DMS53 treated with DMSO at 0.1 percent for 48 hours (cell line): Measurements from ENCODE around the gene MCHR1.

Experiments used
- DNase-seq: peaks from one replicate; lab custom pipeline; 2025; ENCODE audit not compliant: unreplicated experiment; lab: John Stamatoyannopoulos, UW

Gene MCHR1, protein sequence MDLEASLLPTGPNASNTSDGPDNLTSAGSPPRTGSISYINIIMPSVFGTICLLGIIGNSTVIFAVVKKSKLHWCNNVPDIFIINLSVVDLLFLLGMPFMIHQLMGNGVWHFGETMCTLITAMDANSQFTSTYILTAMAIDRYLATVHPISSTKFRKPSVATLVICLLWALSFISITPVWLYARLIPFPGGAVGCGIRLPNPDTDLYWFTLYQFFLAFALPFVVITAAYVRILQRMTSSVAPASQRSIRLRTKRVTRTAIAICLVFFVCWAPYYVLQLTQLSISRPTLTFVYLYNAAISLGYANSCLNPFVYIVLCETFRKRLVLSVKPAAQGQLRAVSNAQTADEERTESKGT

GRCh38 chr22:40679249-40679963, at the start of gene MCHR1:
Gene MCHR1, plus strand, starts transcription at chr22:40679484. Its CDS starts 169 bp downstream, at chr22:40679653.
- no peak for DNase-seq

DNA sequence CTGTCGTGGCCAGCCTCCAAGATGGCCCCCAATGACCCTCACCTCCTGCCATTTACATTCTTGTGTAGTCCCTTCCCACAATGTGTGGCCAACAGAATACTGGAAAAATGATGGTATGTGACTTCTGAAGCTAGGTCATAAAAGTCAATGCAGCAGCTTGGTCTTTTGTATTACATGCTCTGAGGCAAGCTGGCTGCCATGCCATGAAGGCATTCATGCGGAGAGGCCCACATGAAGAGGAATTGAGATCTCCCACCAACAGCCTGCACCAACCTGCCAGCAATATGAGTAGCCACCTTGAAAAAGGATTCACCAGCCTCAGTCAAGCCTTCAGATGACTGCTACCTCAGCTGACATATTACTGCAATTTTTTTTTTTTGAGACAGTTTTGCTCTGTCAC, 47.4 kb upstream of the MCHR1 start:
- DNase-seq, result no peak

- no peak for DNase-seq
These were observed 46.2 kb upstream of the MCHR1 start for GRCh38 chr22:40633036-40633435.

DNA sequence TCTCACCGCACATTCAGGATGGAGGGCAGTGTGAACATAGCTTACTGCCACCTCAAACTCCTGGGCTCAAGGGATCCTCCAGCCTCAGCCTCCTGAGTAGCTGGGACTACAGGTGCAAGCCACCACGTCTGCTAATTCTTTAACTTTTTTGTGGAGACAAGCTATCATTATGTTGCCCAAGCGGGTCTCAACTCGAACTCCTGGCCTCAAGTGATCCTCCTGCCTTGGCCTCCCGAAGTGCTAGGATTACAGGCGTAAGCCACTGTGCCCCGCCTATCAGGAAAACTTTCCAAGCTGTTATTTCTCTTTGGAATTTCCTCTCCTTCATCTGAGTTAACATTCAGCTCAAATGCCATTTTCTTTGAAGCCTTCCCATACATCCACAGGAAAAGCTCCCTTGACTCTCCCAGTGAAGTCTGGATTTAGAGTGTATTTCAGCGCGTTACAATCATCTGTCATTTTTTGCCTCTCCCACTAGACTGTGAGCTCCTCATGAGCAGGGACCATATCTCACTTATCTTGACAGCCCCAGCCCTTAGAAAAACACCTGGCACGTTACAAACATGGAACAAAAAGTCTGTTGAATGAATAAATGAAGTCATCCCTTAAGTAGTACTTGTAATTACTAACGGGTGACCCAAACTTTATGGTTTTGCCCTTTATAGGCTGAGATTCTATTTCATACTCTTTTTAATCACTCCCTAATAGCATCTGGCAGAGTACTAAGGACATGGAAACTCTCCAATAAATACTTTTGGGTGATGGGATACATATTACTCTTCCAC, 45.0 kb upstream of the MCHR1 start:
- no peak for DNase-seq

GRCh38 chr22:40635043-40635939, 44.0 kb upstream of the MCHR1 start:
- DNase-seq, result no peak

- DNase-seq, result no peak
These were observed 43.3 kb upstream of the MCHR1 start for GRCh38 chr22:40635940-40636379.

DNA sequence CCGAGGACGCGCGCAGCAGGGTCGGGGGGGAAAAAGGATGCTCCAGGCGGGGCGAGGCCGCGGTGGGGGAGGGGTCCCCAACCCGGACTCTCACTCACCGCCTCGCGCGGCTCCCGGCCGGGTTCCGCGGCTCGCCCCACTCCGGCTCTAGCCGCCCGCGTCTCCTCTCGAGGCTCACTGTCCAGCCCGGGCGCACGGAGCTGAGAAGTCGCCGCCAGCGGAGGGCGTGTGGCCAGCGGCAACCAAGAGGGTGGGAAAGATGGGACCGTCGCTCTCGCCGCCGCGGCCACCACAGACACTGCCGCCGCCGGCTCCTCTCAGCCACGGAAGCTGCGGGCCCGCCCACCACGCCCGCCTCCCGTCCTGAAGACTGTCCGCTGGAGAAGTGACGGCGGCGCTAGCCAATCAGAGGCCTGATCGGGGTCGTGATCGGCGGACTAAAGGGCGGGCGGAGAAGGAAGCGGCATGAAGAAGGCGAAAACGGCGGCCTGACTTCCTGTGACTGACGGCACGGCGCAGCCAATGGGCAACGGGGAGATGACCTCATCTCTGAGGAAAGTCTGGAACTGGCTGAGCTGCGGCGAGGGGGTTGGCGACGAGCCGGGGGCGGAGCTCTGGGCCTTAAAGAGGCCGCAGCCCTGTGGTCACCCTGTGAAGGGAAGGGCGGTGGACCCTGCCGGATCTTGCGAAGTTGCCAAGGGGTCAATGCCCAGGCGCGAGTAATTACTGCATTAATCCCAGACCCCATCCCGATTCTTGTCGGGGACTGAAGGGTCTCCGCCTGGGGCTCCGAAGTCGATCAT, 42.7 kb upstream of the MCHR1 start, which contains the start of gene MRTFA:
Gene MRTFA (minus strand): TSS at position 340 of the 803 bp plus-strand sequence.
- DNase-seq, result peak; percentile 92

DNA sequence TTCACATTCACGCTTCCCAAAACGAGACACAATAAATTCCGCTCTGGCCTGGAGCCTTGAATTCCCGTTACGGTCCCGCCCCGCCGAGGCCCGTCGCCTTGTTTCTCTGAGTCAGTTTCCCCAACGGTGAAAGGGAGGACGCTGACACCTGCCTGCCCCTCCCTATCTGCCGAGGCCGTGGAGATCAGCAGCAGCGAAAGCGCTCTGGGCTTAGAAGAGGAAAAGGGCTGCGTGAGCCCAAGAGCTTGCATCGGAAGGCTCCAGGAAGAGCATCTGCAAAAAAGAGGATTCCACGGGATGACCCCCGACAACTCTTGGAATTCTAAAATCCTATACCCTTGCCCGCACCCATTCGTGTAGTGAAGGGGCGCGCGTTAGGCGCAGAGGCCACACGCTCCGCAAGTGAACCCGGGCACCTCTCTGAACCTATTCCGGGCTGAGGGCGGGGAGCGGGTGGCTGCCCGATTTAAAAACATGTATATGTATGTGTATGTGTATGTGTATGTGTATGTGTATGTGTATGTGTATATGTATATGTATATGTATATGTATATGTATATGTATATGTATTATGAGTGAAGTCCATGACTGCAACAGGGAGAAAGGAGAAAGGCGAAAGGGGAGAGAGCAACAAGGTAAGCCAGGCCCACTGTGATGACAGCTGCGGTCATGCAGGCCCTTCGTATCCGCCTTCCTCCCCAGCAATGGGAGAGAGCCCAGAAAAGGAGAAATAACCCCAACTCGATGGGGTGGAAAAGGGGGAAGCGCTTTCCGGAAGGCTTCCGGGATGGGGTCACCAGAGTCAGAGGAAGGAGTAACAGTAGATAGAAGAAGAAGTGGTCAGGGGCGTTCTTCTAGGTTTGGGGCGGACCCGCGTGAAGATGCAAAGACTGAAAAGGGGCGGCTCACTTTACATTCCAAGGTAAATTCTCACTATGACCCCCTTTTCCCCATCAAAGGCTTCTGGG, 41.8 kb upstream of the MCHR1 start:
- DNase-seq, result no peak

DNA sequence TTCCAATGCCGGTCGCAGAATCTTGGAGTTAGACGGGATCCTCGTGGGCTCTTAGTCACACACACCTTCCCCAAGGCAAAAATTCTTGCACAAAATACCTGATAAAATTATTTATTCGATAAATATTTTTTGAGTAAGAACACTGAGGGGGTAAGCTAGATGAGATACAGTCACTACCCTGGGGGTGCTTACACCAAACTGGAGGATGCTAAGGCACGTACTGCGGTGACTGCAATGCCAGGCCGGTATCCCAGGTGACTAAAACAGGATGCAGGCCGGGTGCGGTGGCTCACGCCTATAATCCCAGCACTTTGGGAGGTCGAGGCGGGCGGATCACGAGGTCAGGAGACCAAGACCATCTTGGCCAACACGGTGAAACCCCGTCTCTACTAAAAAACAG, 41.0 kb upstream of the MCHR1 start:
- DNase-seq, result no peak

- DNase-seq, result no peak
These were observed 38.0 kb upstream of the MCHR1 start for GRCh38 chr22:40641269-40641668.

DNA sequence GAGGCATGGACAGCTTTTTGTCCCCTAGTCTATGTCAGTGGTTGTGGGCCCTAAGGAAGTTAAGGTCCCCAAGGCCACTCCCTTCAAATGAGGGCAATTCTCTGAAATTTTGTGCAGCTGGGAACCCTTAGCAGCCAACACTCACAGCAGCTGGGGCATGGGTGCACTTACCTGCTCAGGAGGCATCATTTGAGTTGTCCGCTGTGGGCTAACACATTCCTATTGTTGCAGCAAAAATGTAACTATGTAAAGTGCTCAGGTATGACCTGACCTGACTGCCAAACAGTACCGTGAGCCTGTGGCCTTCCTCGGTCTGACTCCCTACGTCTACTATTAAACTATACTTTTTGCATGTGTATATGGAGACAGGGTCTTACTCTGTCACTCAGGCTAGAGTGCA, 37.0 kb upstream of the MCHR1 start:
- DNase-seq, result no peak

DNA sequence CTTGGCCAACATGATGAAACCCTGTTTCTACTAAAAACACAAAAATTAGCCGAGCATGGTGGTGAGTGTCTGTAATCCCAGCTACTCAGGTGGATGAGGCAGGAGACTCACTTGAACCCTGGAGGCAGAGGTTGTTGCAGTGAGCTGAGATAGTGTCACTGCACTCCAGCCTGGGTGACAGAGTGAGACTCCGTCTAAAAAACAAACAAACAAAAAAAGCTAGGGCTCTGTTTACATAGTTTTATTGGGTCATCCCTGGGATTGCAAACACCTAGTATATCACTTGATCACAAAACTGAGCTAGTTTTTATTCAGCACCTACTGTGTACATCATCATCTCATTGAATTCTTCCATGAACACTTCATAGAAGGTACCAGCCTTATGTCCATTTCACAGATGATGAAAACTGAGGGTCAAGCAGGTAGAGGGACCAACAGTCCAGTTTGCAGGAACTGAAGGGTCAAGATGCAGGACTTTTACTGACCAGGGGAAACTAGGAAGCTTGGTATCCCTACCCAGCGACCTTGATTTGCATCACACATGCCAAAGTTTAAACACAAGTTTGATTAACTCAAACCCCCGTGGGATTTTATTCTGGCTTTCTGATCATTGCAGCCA, 33.6 kb upstream of the MCHR1 start:
- DNase-seq, result no peak

DNA sequence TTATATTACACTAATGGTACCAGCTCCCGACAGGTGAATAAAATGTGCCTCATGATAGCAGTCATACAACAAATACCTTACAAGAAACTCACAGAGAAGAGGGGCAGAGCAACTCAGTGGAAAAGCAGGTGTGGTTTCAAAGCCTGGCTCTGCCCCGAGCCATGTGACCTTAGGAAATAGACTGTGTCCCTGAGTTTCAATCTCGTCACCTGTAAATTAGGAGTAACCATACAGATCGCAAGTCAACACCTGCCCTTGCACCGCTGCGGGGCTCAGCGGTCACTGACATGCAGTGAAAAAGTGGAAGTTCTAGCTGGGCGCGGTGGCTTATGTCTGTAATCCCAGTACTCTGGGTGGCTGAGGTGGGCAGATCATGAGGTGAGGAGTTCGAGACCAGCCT, 30.9 kb upstream of the MCHR1 start:
- DNase-seq, result no peak

DNA sequence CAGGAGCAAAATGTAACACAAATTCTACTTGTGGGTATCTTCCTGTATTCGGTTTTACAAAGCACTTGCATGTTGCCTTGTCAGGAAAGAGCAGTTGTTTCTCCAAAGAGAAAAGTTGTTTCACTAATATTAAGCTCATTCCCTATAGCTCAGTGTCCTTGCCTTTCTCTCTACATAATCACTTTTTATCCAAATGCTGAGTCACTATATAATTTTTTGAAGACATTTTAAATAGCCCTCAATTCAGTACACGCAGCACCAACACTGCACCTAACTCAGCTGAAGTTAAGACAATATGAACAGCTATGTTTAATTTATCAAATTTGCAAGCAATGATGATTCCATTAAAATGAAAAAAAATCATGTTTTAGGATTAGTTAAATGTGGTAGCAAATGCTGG, 28.2 kb upstream of the MCHR1 start:
- no peak for DNase-seq

GRCh38 chr22:40651563-40652501, 27.5 kb upstream of the MCHR1 start:
- DNase-seq, result peak; percentile 86

GRCh38 chr22:40653361-40653760, 25.9 kb upstream of the MCHR1 start:
- no peak for DNase-seq

GRCh38 chr22:40654522-40655167, 24.6 kb upstream of the MCHR1 start:
- DNase-seq, result no peak
